SKM-1 (cell line): ENCODE measurements around the gene TMEM131.
"Not testable (repeated sequence)": the region's sequence is repeated elsewhere in the genome, so short reads cannot be mapped to it uniquely, and the experiment has no call there.

ENCODE experiments used
- DNase-seq: peaks from one replicate; lab custom pipeline; 2025; ENCODE audit not compliant: unreplicated experiment; lab: John Stamatoyannopoulos, UW

TMEM131 gene, protein sequence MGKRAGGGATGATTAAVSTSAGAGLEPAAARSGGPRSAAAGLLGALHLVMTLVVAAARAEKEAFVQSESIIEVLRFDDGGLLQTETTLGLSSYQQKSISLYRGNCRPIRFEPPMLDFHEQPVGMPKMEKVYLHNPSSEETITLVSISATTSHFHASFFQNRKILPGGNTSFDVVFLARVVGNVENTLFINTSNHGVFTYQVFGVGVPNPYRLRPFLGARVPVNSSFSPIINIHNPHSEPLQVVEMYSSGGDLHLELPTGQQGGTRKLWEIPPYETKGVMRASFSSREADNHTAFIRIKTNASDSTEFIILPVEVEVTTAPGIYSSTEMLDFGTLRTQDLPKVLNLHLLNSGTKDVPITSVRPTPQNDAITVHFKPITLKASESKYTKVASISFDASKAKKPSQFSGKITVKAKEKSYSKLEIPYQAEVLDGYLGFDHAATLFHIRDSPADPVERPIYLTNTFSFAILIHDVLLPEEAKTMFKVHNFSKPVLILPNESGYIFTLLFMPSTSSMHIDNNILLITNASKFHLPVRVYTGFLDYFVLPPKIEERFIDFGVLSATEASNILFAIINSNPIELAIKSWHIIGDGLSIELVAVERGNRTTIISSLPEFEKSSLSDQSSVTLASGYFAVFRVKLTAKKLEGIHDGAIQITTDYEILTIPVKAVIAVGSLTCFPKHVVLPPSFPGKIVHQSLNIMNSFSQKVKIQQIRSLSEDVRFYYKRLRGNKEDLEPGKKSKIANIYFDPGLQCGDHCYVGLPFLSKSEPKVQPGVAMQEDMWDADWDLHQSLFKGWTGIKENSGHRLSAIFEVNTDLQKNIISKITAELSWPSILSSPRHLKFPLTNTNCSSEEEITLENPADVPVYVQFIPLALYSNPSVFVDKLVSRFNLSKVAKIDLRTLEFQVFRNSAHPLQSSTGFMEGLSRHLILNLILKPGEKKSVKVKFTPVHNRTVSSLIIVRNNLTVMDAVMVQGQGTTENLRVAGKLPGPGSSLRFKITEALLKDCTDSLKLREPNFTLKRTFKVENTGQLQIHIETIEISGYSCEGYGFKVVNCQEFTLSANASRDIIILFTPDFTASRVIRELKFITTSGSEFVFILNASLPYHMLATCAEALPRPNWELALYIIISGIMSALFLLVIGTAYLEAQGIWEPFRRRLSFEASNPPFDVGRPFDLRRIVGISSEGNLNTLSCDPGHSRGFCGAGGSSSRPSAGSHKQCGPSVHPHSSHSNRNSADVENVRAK (N-terminal part only)

DNA sequence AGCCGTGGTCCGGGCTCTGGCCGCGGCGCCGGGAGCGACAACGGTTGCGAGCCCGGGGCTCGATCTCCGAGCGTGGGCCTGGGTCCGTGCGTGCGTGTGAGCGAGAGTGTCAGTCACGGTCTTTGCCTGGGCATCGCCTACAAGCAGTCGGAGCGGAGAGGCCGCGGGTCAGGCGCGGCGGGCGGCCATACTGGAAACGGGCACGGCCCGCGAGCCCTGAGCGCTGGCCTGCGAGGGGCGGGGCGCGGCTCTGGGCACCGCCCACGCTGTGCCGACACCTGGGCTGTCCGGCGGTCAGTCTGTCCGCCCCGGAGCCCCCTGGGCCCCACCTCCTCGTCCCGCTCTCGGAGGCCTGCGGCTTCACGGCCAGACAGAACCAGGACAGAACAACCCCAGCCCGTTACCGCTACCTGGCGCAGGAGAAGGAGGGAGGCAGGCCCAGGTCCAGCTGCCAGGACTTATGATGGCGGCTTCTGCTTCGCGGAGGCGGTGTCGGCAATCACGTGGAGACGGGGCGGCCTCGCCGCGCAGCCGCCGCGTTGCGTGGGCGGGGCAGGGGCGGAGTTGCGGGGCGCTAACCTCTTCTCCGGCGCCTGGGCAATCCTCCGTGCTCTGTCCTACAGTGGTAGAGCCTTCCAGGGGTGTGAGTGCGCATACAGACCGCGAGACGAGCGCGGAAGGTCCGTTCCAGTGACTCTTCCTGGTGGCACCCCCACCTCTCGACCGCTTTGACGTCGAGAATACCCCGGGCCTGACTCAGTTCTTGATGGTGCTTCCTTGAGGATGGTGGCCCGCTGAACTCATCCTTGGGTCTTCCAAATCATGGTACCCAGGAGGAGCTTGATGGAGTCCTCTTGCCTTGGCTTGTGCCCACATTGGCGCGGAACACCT is at the start of gene TMEM131:
Gene TMEM131 (minus strand): TSS at position 215 of the 891 bp plus-strand sequence. CDS start 286 bp downstream, outside the sequence.
- DNase-seq = peak; percentile 88

DNA sequence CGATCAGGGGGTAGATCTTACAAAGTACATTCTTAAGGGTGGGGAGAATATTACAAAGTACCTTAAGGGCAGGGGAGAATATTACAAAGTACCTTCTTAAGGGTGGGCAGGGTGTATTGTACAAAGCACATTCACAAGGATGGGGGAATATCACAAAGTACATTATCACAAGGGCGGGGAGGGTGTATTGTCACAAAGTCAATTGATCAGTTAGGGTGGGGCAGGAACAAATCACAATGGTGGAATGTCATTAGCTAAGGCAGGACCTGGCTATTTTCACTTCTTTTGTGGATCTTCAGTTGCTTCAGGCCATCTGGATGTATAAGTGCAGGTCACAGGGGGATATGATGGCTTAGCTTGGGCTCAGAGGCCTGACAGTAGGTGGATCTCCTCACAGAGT is 49.0 kb upstream of the TMEM131 start:
- not testable (repeated sequence) for DNase-seq

DNA sequence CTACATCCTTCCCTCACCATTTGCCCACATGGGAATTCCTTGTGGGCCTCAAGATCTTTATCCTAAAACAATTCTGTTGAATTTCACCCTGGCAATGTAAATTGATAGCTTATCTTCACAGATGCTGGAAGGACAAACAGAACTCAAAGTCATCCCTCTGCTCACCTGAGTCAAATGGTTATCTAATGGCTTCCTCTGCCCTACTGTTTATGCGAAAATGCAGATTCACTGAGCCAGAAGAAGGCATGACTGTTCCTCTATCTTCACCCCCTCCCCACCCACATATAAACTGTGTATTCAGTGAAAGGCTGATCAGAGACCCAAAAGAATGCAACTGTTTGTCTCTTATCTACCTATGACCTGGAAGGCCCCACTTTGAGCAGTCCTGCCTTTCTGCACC is 47.4 kb upstream of the TMEM131 start:
- no peak for DNase-seq

DNA sequence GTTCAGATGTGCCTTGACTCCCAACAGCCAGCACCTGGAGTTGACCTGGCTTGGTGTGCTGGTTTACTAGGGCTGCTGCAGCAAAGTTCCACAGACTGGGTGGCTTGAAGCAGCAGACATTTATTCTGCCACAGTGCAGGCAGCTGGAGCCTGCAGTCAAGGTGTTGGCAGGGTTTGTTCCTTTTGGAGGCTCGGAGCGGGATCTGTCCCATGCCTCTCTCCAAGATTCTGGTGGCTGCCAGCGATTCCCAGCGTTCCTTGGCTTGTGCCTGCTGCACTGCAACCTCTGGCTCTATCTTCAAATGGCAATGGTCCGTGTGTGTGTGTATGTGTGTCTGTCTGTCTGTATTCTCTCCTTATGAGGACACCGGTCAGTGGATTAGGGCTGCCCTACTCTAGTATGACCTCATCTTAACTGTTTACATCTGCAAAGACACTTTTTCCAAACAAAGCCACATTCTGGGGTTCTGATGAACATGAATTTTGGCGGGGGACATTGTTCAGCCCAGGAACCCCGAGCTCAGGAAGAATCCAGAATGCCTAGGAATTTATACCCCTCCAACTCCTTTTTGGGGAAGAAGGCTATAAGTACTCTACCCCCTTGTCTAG is 44.7 kb upstream of the TMEM131 start:
- DNase-seq = no peak

DNA sequence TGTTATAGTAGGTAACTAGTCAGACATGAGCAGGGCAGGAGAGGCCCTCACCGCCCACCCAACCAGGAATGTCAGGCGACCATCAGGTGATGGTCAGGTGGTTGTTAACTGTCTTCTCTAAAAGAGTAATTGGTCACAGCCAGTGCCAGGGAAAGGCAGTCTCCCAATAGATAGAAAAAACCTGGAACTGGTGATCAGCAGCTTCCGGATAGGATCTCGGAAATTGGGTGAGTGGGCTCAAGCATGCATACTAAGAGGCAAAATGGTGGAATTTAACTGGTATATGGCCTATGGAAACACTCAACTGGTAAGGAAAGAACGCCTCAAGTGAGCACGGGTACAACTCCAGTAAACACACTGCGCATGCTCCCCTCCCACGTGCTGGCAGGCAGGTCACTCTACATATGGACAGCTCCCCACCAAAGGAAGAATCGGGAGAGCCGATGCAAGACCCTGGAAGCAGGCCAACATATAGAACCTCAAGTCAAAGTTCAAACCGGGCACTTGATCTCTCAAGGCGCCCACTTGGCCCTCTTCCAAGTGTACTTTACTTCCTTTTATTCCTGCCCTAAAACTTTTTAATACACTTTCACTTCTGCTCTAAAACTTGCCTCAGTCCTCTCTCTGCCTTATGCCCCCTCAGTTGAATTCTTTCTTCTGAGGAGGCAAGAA is 43.5 kb upstream of the TMEM131 start:
- DNase-seq = peak; percentile 37

DNA sequence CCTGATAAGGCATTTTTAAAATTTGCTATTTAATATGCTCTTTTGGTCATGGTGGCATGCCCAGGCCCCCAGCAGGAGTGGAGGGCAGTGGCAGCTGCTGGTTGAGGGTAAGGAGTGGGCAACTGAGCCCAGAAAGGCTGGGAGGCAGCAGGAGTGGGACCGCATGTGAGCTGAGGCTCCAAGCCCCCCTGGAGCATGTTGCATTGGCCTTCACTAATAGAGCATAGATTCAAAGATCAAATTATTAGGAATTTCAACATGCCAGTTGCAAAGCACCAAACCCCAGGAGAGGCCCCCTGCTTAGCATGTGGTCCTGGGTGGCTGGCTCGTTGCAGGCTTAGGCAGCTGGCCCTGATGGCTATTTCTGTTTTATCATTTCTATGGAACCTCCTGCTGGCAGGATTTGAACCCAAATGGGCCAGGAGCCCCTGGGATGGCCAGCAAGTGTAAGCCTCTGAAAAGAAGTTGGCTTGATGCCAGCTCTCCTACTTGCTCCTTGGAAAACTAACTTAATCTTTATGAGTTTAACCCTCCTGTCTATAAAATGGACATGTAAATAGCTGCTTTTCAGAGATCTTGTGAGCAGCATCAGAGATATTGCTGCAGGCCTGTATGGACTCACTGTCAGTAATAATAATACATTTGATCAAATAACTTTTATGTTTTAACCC is 42.1 kb upstream of the TMEM131 start:
- DNase-seq = no peak

DNA sequence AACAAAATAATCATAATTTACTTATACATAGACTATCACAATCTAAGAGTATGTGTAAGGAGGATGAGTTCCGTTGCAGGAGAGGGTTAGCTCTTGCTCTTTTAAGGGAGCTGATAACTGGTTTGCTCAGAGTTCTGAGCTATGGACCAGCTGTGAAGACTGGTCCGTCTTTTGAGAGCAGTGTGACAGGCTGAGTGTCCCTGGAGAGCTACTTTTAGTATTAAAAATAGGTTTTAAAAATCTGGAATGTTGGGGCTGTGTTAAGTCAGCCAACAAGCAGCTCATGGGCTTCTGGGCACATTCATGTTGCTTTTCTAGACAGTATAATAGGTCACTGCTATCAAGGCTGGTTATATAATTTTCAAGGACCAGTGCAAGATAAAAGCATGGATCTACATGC is 41.5 kb upstream of the TMEM131 start:
- no peak for DNase-seq

DNA sequence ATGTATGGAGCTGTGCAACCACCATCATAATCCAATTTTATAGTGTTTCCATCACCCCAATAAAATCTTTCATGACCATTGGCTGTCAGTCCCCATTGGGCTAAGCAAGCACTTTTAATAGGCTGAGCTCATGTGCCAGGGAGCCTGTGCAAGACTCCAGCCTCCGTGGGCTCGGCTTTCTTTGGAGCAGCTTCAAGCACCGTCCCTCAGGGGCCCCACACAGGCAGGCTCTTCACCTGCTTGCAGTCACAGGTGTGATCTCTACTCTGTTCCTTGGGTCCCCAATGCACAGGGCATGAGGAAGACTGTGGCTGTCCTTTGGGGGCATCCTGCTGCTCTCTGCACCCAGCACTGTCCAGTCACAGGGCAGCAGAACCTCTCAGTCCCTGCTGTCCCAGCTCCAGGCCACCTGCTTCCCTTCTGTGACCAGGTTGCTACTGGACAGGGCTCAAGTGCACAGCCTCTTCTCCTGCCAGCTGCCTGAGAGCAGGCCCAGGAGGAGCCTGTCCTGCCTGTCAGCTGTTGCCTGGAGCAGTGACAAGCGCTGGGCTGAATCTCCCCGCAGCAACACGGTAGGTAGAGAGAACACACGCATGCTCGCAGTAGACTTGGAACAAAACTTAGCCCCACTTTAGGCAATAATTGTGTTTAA is 40.7 kb upstream of the TMEM131 start:
- no peak for DNase-seq

DNA sequence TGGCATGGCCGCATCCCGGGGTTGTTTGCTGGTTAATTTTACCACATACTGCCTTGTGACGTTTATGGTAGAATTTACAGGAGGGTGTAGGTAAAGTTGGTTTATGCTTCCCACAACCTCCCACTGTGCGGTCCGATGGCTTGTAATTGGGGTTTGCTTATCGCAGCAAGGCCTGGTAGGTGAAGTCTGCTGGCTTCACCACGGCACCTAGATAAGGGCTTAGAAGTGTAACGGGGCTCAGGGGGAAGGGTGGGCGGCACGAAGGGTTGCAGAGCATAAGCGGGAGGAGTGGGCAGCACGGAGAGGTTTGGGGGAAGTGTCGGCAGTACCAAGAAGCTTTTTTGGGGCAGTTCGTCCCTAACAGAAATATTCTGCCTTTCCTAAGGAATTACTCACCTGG is 39.0 kb upstream of the TMEM131 start:
- no peak for DNase-seq

DNA sequence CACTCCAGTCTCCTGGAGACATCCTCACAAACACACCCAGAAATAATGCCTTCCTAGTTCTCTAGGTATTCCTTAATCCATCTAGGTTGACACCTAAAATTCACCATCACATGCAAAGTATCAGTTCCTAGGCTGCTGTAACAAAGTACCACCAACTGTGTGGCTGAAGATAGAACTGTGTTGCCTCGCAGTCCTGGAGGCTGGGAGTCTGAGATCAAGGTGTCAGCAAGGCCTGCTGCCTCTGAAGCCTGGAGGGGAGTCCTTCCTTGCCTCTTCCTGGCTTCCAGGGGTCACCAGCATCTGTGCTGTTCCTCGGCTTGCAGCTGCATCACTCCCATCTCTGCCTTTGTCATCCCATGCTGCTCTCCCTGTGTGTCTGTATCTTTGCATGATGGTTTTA is 36.3 kb upstream of the TMEM131 start:
- no peak for DNase-seq

DNA sequence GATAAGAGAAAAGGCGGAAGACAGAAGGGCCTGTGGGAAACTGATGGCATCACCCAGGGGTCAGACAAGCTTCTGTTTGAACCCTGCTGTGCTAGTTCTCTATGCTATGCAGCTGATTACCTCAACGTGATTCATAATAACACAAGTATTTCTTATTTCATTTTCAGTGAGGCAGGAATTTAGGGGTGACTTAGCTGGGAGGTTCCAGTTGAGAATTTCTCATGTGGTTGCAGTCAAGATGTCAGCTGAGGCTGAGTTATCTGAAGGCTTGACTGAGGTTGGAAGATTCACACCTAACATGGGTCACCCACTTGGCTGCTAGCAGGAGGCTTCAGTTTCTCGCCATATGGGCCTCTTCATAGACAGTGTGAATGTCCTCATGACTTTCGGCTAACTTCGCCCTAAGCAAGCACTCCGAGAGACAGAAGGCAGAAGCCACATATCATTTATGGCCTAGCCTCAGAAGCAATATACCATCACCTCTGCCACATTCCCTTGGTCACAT is 34.0 kb upstream of the TMEM131 start:
- no peak for DNase-seq

DNA sequence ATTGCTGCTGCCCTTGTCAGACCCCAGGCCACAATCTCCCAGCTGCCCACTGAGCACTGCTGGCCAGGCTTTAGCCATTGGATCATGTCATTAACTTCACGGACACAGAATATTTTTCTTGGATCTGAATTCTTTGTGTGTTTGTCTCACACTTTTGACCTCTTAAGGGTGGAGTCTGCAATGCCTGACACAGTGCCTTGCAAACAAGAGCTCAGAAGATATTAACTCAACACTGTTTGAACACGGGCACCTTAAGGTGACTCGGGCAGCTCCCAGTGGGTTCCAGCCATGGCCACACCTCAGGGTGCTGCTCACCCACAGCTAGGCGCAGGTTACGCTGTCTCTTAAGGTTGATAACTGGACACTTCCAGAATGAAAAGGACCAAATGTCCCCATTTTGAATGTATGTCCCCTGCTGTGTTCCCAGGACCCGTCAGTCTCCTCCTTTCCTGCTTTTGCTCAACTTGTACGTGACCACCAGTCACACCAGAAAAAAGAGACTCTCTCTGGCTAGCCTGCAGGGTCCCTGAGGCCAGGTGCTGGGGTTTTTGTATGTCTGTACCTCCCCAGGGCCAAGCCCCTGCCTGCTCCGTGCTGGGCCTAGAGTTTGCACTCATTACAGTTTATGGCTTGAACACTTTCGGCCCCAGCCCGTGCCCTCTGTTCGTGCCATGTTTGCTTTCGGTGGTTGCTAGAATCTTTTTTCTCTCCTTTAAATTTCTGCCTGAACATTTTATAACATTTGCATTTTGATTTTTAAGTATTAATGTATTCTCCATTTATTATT is 33.4 kb upstream of the TMEM131 start:
- DNase-seq = no peak

DNA sequence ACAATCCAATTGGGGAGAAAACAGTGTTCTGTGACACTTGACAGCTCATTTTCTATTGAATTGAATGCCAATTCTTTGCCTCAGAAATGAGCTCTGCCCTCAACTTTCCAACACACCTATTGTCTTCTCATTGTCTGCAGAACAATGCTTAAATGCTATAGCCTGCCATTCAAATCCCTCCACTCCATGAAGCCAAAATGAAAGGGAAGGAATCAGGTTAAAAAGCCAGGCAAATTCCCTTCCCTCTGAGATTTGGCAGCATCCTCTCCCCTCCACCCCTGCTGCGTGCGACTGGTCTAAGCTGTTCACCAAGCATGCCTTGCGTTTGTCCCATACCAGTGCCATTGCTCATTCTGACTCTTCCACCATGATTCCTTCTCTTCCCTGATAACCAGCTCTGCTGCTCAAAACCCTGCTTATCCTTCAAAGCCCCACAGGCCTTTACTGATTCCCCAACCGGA is 32.4 kb upstream of the TMEM131 start:
- no peak for DNase-seq

DNA sequence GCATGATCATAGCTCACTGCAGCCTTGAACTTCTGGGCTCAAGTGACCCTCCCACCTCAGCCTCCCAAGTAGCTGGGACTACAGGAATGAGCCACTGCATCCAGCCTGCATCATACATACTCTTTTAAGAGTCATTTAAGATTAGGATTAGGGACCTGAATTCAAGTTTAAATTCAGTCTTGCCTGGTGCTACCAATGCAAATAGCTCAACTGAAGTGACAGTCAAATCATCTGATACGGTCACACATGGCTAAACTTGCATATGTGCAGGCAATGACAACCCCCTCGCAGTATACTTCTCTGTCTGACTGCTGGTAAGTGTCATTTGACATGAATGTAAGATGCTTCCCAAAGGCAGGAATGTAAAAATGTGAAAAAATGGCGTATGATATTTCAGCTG is 31.8 kb upstream of the TMEM131 start:
- DNase-seq = no peak

DNA sequence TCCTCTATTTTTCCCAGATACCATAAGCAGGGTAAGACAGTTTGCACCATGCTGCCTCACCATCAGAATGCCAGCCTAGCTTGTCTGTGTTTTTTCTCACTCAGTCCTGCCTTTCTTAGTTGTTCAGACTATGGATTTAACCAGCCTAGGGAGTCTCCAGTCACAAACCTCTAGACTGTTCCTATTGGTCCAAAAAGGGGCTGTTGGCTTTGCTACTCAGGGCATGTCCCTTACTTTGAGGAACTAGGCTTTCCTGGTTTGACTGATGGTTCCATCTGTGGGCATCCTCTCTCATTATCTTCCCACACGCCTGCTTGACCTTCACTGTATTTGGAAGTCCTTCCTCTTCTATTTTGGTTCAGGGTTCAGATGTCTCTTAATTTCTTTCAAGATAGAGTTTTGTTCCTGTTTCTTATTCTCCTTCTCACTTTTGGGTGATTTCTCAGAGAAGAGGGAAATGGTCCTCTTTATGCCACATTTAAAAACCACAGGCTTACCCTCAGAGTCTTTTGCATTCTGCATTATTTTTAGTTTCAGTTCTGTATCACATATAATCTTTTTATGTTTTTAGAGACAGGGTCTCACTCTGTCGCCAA is 31.3 kb upstream of the TMEM131 start:
- peak; percentile 95 for DNase-seq

DNA sequence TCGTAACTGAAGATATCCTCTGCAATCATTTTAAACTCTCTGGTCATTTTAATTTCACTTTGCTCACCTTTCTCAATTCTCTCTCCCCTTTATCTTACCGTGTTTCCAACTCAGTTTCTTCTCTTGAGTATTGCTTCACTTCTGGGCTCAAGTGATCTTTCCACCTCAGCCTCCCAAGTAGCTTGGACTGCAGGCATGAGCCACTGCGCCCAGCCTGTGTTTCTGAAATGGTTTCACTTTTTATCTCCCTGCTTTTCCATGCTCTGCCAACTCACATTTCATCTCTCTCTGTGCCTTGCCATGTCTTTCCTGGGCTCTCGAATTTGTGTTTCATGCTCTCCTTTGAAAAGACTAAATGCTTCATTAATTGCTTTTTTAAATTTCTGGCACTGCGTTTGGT is 30.5 kb upstream of the TMEM131 start:
- no peak for DNase-seq

DNA sequence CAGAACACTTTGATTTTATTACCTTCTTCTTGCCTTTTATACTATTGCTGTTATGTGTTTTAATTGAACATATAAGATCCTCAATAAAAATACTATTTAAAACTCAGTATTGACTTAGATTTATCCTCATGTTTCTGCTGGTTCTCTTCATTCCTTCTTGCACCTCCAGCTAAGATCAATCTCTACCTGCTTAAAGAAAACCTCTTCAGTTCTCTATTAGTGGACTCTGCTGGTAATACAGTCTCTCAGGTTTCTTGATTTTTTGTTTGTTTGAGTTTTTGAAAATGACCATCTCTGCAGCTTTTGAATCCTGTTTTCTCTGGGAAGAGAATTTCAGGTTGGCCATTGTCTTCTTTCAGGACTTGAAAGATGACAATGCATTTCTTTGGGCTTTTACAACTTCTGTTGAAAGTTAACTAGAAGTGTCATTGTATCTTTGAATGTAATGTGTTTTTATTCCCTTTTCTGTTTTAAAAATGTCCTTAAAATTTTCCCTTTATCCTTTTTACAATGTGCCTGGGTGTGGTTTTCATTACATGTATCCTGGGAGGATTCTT is 29.8 kb upstream of the TMEM131 start:
- no peak for DNase-seq
